H1 (cell line): ENCODE results near the gene KLK6. TPM values are rescaled to one million over a fixed set of nuclear protein-coding genes. Genes with fewer than 3 reads are reported as not detected.
A peak's percentile ranks its signal among the peaks of the same experiment; 100 is the strongest.

ENCODE experiments used
- CTCF ChIA-PET: fragments of 300-600 bp; sonication (Branson Sonifier 250); formaldehyde crosslinking; loops from one replicate; lab custom pipeline; 2021; ENCODE audit not compliant: partially characterized antibody; lab: Charles Lee
- POLR2A ChIA-PET: fragments of 300-600 bp; sonication (Branson Sonifier 250); formaldehyde crosslinking; loops from one replicate; lab custom pipeline; 2021; ENCODE audit warnings: inconsistent platforms; ENCODE audit not compliant: partially characterized antibody; lab: Charles Lee
- DNase-seq, 2 experiments: peaks; one replicate each; pipeline versions ENCODE4 v3.0.0 to v3.0.0-alpha.2; 2010 to 2022; ENCODE audit warnings: low spot score in 2 of 2, low read depth in 1 of 2, mixed read lengths in 1 of 2
- FAIRE-seq: peaks from 2 replicates; lab custom pipeline; 2011; peaks lifted over from hg19 to GRCh38; lab: Jason Lieb, UNC
- H2AFZ ChIP-seq: 2 replicates; pipeline ENCODE4 v1.8.1; 2012; ENCODE audit warnings: low read length, inconsistent platforms
- H2AK5ac ChIP-seq: 2 replicates; pipeline ENCODE4 v1.6.1; 2013; ENCODE audit warnings: low read depth, low read length
- H2BK120ac ChIP-seq: replicated peaks from 2 replicates; pipeline ENCODE3; 2013; ENCODE audit warnings: low read depth, low read length, inconsistent platforms
- H2BK12ac ChIP-seq: 2 replicates; pipeline ENCODE4 v1.6.1; 2013; ENCODE audit warnings: low read depth, low read length
- H2BK15ac ChIP-seq: 2 replicates; pipeline ENCODE4 v1.6.1; 2013; ENCODE audit warnings: low read length
- H2BK20ac ChIP-seq: 2 replicates; pipeline ENCODE4 v1.6.1; 2013; ENCODE audit warnings: low read length
- H2BK5ac ChIP-seq: 2 replicates; pipeline ENCODE4 v1.6.1; 2013; ENCODE audit warnings: low read depth, low read length
- H3K14ac ChIP-seq: 2 replicates; pipeline ENCODE4 v1.6.1; 2013; ENCODE audit warnings: inconsistent platforms; ENCODE audit not compliant: insufficient read length
- H3K18ac ChIP-seq: 2 replicates; pipeline ENCODE4 v1.6.1; 2013; ENCODE audit warnings: low read length; ENCODE audit errors: extremely low read depth
- H3K23ac ChIP-seq: 2 replicates; pipeline ENCODE4 v1.6.1; 2013; ENCODE audit warnings: inconsistent platforms; ENCODE audit not compliant: insufficient read length
- H3K23me2 ChIP-seq: 2 replicates; pipeline ENCODE4 v1.6.1; 2013; ENCODE audit warnings: low read depth, low read length
- H3K27ac ChIP-seq: 2 replicates; pipeline ENCODE4 v1.6.1; 2011; ENCODE audit warnings: low read depth, low read length, inconsistent platforms
- H3K27me3 ChIP-seq, 4 experiments: replicated peaks in 1 of 4; 1 replicate in 1 of 4; 2 replicates in 3 of 4; pipeline versions ENCODE4 v1.6.1 to v1.8.1; 2011 to 2013; ENCODE audit warnings: low read length in 3 of 4, mild to moderate bottlenecking in 3 of 4, inconsistent platforms in 2 of 4, mixed read lengths in 2 of 4, moderate library complexity in 1 of 4; ENCODE audit not compliant: control insufficient read depth in 3 of 4, insufficient read depth in 3 of 4; ENCODE audit errors: extremely low read depth in 1 of 4
- H3K36me3 ChIP-seq, 4 experiments: 2 replicates each; pipeline versions ENCODE4 v1.6.1 to v1.8.1; 2011 to 2013; ENCODE audit warnings: mild to moderate bottlenecking in 4 of 4, low read length in 3 of 4, moderate library complexity in 2 of 4, control low read depth in 1 of 4, inconsistent platforms in 1 of 4; ENCODE audit not compliant: insufficient read depth in 4 of 4, control insufficient read depth in 2 of 4
- H3K4ac ChIP-seq: replicated peaks from 2 replicates; pipeline ENCODE3; 2013; ENCODE audit warnings: low read length, low read depth, mixed read lengths, inconsistent platforms; ENCODE audit not compliant: insufficient read length
- H3K4me1 ChIP-seq, 4 experiments: replicated peaks in 1 of 4; 1 replicate in 1 of 4; 2 replicates in 3 of 4; pipeline versions ENCODE4 v1.6.1 to v1.8.1; 2011 to 2013; ENCODE audit warnings: low read length in 3 of 4, inconsistent platforms in 2 of 4, mixed read lengths in 1 of 4; ENCODE audit not compliant: insufficient read depth in 4 of 4, control insufficient read depth in 3 of 4
- H3K4me2 ChIP-seq, 2 experiments: 2 replicates each; pipeline versions ENCODE4 v1.6.1 to v1.8.1; 2011 to 2013; ENCODE audit warnings: low read depth in 2 of 2, low read length in 2 of 2, control low read depth in 1 of 2, inconsistent platforms in 1 of 2, mild to moderate bottlenecking in 1 of 2; ENCODE audit not compliant: insufficient read depth in 1 of 2
- H3K4me3 ChIP-seq, 4 experiments: fragments of 200-600, 300-600 bp in 1 of 4; sonication (generic), shearing (Covaris generic), sonication (Bioruptor Twin) in 1 of 4; 2 replicates each; pipeline versions ENCODE4 v1.5.1 to v1.8.1; 2011 to 2016; ENCODE audit warnings: low read length in 4 of 4, low read depth in 3 of 4, control low read depth in 2 of 4, inconsistent platforms in 2 of 4, mild to moderate bottlenecking in 2 of 4, mixed read lengths in 1 of 4, moderate library complexity in 1 of 4; ENCODE audit not compliant: insufficient read depth in 2 of 4; ENCODE audit errors: extremely low read depth in 1 of 4
- H3K56ac ChIP-seq: replicated peaks from 2 replicates; pipeline ENCODE3; 2013; ENCODE audit warnings: low read depth, mild to moderate bottlenecking, mixed read lengths, low read length, inconsistent platforms; ENCODE audit not compliant: insufficient read length
- H3K79me1 ChIP-seq: 2 replicates; pipeline ENCODE4 v1.6.1; 2013; ENCODE audit warnings: low read depth, low read length, control low read depth
- H3K79me2 ChIP-seq, 2 experiments: 2 replicates each; pipeline versions ENCODE4 v1.6.1 to v1.8.1; 2012 to 2013; ENCODE audit warnings: low read length in 2 of 2, mild to moderate bottlenecking in 2 of 2, inconsistent platforms in 1 of 2; ENCODE audit not compliant: insufficient read depth in 2 of 2, control insufficient read depth in 1 of 2
- H3K9ac ChIP-seq, 4 experiments: replicated peaks in 1 of 4; 1 replicate in 1 of 4; 2 replicates in 3 of 4; pipeline versions ENCODE4 v1.6.1 to v1.8.1; 2011 to 2013; ENCODE audit warnings: low read depth in 3 of 4, low read length in 3 of 4, control low read depth in 2 of 4, mild to moderate bottlenecking in 2 of 4, moderate library complexity in 2 of 4, inconsistent platforms in 1 of 4; ENCODE audit errors: extremely low read depth in 1 of 4
- H3K9me3 ChIP-seq, 2 experiments: 2 replicates each; pipeline versions ENCODE4 v1.6.1 to v1.8.1; 2012 to 2013; ENCODE audit warnings: mild to moderate bottlenecking in 2 of 2, moderate library complexity in 2 of 2, control low read depth in 1 of 2, inconsistent platforms in 1 of 2, low read depth in 1 of 2, low read length in 1 of 2, mixed read lengths in 1 of 2; ENCODE audit not compliant: insufficient read depth in 2 of 2
- H4K20me1 ChIP-seq, 2 experiments: replicated peaks in 1 of 2; 2 replicates each; pipeline versions ENCODE3 to v1.8.1; 2011 to 2013; ENCODE audit warnings: inconsistent platforms in 2 of 2, low read length in 2 of 2, mild to moderate bottlenecking in 1 of 2; ENCODE audit not compliant: insufficient read depth in 2 of 2, control insufficient read depth in 1 of 2
- H4K5ac ChIP-seq: 2 replicates; pipeline ENCODE4 v1.6.1; 2013; ENCODE audit warnings: low read length, low read depth, mixed read lengths, inconsistent platforms; ENCODE audit not compliant: insufficient read length
- H4K8ac ChIP-seq: 2 replicates; pipeline ENCODE4 v1.8.0; 2013; ENCODE audit warnings: mild to moderate bottlenecking, moderate library complexity, low read length, inconsistent platforms; ENCODE audit not compliant: insufficient read depth; ENCODE audit errors: extremely low read depth
- H4K91ac ChIP-seq: replicated peaks from 2 replicates; pipeline ENCODE3; 2013; ENCODE audit warnings: low read length, mixed read lengths, inconsistent platforms; ENCODE audit not compliant: insufficient read length
- EGR1 ChIP-seq: IDR thresholded peaks from 2 replicates; pipeline ENCODE4 v1.6.1; 2011; ENCODE audit warnings: low read depth, low read length, borderline replicate concordance
- YY1 ChIP-seq: IDR thresholded peaks from 2 replicates; pipeline ENCODE4 v1.6.1; 2011; ENCODE audit warnings: low read depth, mild to moderate bottlenecking, low read length
- WGBS, 2 experiments: shearing (Covaris generic) in 1 of 2; methylation state at CpG; one replicate each; pipeline versions ENCODE4 v1.1.6 to v1.1.7; 2013 to 2015; ENCODE audit warnings: low lambda C conversion rate in 2 of 2, mixed read lengths in 2 of 2, inconsistent platforms in 1 of 2, low coverage in 1 of 2, missing lambda C conversion rate in 1 of 2; ENCODE audit not compliant: insufficient replicate concordance in 2 of 2, insufficient coverage in 1 of 2, insufficient read length in 1 of 2; ENCODE audit errors: extremely low coverage in 1 of 2, missing lambda C conversion rate in 1 of 2; 5-methylcytosine and 5-hydroxymethylcytosine counted together
- polyA plus RNA-seq, 7 experiments: library from polyadenylated mRNA; depleted of rRNA in 3 of 7; stranded (reverse) in 5 of 7; unstranded in 2 of 7; fragments of >200 nt in 5 of 7; fragments of 200-250 nt in 2 of 7; gene quantifications; 1 replicate in 5 of 7; 2 replicates in 1 of 7; 4 replicates in 1 of 7; pipeline versions ENCODE4 v1.2.1 to v1.2.3, GENCODE V29; 2011 to 2013; ENCODE audit warnings: missing spikeins in 2 of 7, mixed read lengths in 2 of 7
- total RNA-seq: library from RNA; stranded (reverse); fragmentation: NEBNext Ultra II Directional; extraction: Animal tissue kit (Norgen Biotek cat#: 25700); gene quantifications from 2 replicates; pipeline ENCODE4 v1.2.1, GENCODE V29; 2021

KLK6 gene
- total and polyA plus RNA-seq, 2 of the 8 experiments (the other 6 are each of a cell fraction or from before 2014, with no cell fraction given) = 0.69 to 3.2 TPM

GRCh38 chr19:50968716-50969412, 527 bp downstream of the KLK6 start:
- H3K4me2 ChIP-seq = no peak overlapping the region
- no peaks in the 10 kb centered on the region; a peak in 1 of 7 replicates for H3K27me3 ChIP-seq
- H3K4ac ChIP-seq = peak overlapping the region; percentile 72
- H3K56ac ChIP-seq = no peak overlapping the region
- H2BK12ac ChIP-seq = 0 out of 2 replicates have a peak overlapping the region, but pooled peaks have one; percentile 50
- CTCF ChIA-PET = interaction anchor here (1.5 kb wide), 1 partner anchor 48 kb away, joined by 6 read pairs; no protein-coding TSS in a partner anchor
- no peak overlapping the region; the same call in 1 of the 2 replicates for H2BK5ac ChIP-seq
- peak overlapping the region; percentile 84 for H4K91ac ChIP-seq
- H3K23me2 ChIP-seq = peaks cover 3% of the 10 kb centered on the region; the same call in 1 of the 2 replicates
- H3K23ac ChIP-seq = no peak overlapping the region
- no peaks in the 10 kb centered on the region for H3K79me1 ChIP-seq
- H3K14ac ChIP-seq = no peak overlapping the region
- peaks cover 0 to 16% (median 6%) of the 10 kb centered on the region in 4 experiments; a peak in 5 of 7 replicates for H3K4me1 ChIP-seq
- H4K20me1 ChIP-seq = no peaks in the 10 kb centered on the region
- FAIRE-seq (no peak), DNase-seq (no peak)
- H3K27ac ChIP-seq = no peak overlapping the region
- H2BK120ac ChIP-seq = no peak overlapping the region
- H4K8ac ChIP-seq = no peak overlapping the region; the same call in none of the 2 replicates
- peak overlapping the region; percentile 58 for H2AFZ ChIP-seq
- no peaks in the 10 kb centered on the region for H3K9me3 ChIP-seq
- H2BK20ac ChIP-seq = 0 out of 2 replicates have a peak overlapping the region, but pooled peaks have one; percentile 43
- TF ChIP-seq YY1 = no peak
- peak; percentile 84 for TF ChIP-seq EGR1
- no peak overlapping the region for H2AK5ac ChIP-seq
- no peak overlapping the region for H4K5ac ChIP-seq
- H3K4me3 ChIP-seq = no peak overlapping the region
- peak overlapping the region; percentile 71 for H3K18ac ChIP-seq
- H3K9ac ChIP-seq = no peak overlapping the region
- H2BK15ac ChIP-seq = no peak overlapping the region
- no peaks in the 10 kb centered on the region for H3K79me2 ChIP-seq
- H3K36me3 ChIP-seq = no peaks in the 10 kb centered on the region
- POLR2A ChIA-PET = interaction anchor here (0.8 to 1.0 kb wide), 2 partner anchors 20 to 164 kb away, joined by 3 to 4 read pairs; no protein-coding TSS in a partner anchor
- WGBS, 2 experiments = 85% methylated on average over 6 of the region's 7 CpGs; no CpG with 5 or more reads in 1 of the 2 experiments
